Parathyroid adenoma (tissue), 2 donors: ENCODE data around the gene NDUFA8.

Experiments used
- H2AFZ ChIP-seq: fragments of 300-600 bp; sonication (generic); one replicate; pipeline ENCODE4 v1.7.0; 2017; ENCODE audit warnings: antibody characterized with exemption, mild to moderate bottlenecking
- H3K27ac ChIP-seq: fragments of 300-600 bp; sonication (generic); one replicate; pipeline ENCODE4 v1.7.0; 2017
- H3K27me3 ChIP-seq: fragments of 300-600 bp; sonication (generic); one replicate; pipeline ENCODE4 v1.7.0; 2017; ENCODE audit warnings: low read length; ENCODE audit not compliant: control insufficient read depth, insufficient read depth
- H3K36me3 ChIP-seq: fragments of 300-600 bp; sonication (generic); one replicate; pipeline ENCODE4 v1.7.0; 2017; ENCODE audit warnings: low read length; ENCODE audit not compliant: control insufficient read depth, insufficient read depth
- H3K4me1 ChIP-seq: fragments of 300-600 bp; sonication (generic); one replicate; pipeline ENCODE4 v1.7.0; 2017; ENCODE audit warnings: control low read depth
- H3K4me2 ChIP-seq: fragments of 300-600 bp; sonication (generic); one replicate; pipeline ENCODE4 v1.7.0; 2017; ENCODE audit warnings: low read length
- H3K4me3 ChIP-seq: fragments of 300-600 bp; sonication (generic); one replicate; pipeline ENCODE4 v1.7.0; 2017; ENCODE audit warnings: low read depth, low read length
- H3K79me2 ChIP-seq: fragments of 300-600 bp; sonication (generic); one replicate; pipeline ENCODE4 v1.7.0; 2017; ENCODE audit warnings: control low read depth
- H3K9ac ChIP-seq: fragments of 300-600 bp; sonication (generic); one replicate; pipeline ENCODE4 v1.7.0; 2017; ENCODE audit warnings: mild to moderate bottlenecking
- H3K9me3 ChIP-seq: fragments of 300-600 bp; sonication (generic); one replicate; pipeline ENCODE4 v1.7.0; 2017; ENCODE audit warnings: low read length; ENCODE audit not compliant: control insufficient read depth
- TF ChIP-seq, protein P1 (sequence below): fragments of 300-600 bp; sonication (generic); IDR thresholded peaks from one replicate; pipeline ENCODE4 v1.7.0; 2017; ENCODE audit warnings: antibody characterized with exemption, mild to moderate bottlenecking
- donor health status: primary hyperparathyroidism.

The NDUFA8 gene

DNA sequence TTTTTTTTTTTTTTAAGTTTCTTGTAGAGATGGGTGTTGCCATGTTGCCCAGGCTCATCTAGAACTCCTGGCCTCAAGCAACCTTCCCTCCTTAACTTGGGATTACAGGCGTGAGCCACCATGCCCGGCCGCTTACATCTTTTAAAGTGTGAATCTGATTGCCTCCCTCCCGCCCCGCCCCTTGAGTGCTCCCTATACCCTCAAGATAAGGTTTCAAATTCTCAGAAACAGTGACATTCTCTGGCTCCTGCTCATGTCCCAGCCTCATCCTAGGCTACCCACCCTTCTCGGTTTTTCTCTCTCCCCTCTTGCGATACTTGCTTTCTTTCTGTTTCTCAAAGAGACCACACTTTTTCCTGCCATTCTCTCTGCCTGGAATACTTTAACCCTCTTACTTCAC lies 12.6 kb upstream of the NDUFA8 start:
- no peaks in the 10 kb centered on the region for H3K36me3 ChIP-seq
- no peak overlapping the region for H3K9ac ChIP-seq
- H2AFZ ChIP-seq: no peak overlapping the region
- TF ChIP-seq, protein P1, sequence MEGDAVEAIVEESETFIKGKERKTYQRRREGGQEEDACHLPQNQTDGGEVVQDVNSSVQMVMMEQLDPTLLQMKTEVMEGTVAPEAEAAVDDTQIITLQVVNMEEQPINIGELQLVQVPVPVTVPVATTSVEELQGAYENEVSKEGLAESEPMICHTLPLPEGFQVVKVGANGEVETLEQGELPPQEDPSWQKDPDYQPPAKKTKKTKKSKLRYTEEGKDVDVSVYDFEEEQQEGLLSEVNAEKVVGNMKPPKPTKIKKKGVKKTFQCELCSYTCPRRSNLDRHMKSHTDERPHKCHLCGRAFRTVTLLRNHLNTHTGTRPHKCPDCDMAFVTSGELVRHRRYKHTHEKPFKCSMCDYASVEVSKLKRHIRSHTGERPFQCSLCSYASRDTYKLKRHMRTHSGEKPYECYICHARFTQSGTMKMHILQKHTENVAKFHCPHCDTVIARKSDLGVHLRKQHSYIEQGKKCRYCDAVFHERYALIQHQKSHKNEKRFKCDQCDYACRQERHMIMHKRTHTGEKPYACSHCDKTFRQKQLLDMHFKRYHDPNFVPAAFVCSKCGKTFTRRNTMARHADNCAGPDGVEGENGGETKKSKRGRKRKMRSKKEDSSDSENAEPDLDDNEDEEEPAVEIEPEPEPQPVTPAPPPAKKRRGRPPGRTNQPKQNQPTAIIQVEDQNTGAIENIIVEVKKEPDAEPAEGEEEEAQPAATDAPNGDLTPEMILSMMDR: no peak
- no peaks in the 10 kb centered on the region for H3K27me3 ChIP-seq
- no peak overlapping the region for H3K27ac ChIP-seq
- H3K4me3 ChIP-seq: no peak overlapping the region
- no peaks in the 10 kb centered on the region for H3K79me2 ChIP-seq
- H3K9me3 ChIP-seq: no peaks in the 10 kb centered on the region
- H3K4me1 ChIP-seq: no peaks in the 10 kb centered on the region
- no peak overlapping the region for H3K4me2 ChIP-seq

DNA sequence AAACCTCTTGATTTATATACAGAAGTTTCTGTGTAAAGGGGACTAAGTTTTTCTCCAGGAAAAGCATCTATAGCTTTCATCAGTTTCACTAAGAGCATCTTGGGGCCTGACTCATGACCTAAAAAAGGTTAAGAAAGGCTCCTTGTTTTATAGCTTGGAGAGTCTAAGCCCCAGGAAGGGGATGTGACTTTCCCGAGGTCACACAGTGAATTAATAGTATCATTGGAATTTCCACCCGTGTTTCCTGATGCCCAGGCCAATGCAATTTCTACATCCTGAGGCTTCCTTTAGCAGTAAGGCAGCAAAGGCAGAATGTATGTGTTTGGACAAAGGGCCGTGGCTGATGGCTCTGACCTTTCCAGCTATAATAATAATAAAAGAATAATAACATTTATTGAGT lies 8.8 kb upstream of the NDUFA8 start:
- Histone ChIP-seq H3K27me3 (no peaks in the 10 kb centered on the region), H3K27ac (no peak overlapping the region), H2AFZ (no peak overlapping the region), H3K4me1 (no peaks in the 10 kb centered on the region), H3K9ac (no peak overlapping the region), H3K9me3 (no peaks in the 10 kb centered on the region), H3K36me3 (no peaks in the 10 kb centered on the region), H3K4me3 (no peak overlapping the region), H3K4me2 (no peak overlapping the region), H3K79me2 (no peaks in the 10 kb centered on the region)
- TF ChIP-seq, protein P1: no peak

DNA sequence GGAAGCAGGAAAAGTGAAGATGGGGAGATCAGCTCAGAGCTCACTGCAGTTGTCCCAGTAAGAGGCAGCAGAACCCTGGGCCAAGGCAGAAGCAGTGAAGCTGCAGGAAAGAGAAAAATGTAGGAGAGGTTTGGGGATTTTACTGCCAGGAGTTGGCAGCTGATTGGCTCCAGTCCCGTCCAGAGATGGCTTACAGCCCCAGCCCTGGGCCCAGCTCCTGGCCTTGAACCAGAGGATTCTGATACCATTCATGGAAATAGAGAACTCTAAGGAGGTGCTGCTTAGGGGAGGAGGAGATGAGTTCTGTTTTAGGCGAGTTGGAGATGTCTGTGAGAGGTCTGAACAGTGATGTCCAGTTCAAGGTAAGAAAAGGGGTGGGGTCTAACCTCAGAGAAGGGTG lies 4.7 kb upstream of the NDUFA8 start:
- no peak overlapping the region for H3K9ac ChIP-seq
- H3K36me3 ChIP-seq: peaks cover 3% of the 10 kb centered on the region
- no peaks in the 10 kb centered on the region for H3K4me1 ChIP-seq
- H3K4me2 ChIP-seq: no peak overlapping the region
- H3K27me3 ChIP-seq: no peaks in the 10 kb centered on the region
- no peak overlapping the region for H2AFZ ChIP-seq
- TF ChIP-seq, protein P1: no peak
- peaks cover 3% of the 10 kb centered on the region for H3K79me2 ChIP-seq
- no peak overlapping the region for H3K4me3 ChIP-seq
- H3K9me3 ChIP-seq: no peaks in the 10 kb centered on the region
- no peak overlapping the region for H3K27ac ChIP-seq

DNA sequence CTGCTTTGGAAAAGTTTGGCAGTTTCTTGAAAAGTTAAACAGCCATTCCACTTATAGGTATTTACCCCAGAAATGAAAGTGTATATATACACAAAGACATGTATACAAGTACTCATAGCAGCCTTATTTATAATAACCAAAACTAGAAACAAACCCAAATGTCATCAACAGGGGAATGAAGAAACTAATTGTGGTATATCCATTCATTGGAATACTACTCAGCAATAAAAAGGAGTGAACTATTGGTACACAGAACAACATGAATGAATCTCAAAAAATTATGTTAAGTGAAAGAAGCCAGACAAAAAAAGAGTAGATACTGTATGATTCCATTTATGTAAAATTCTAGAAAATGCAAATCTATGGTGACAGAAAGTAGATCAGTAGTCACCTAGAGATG lies 2.8 kb upstream of the NDUFA8 start:
- Histone ChIP-seq H3K36me3 (peaks cover 3% of the 10 kb centered on the region), H3K27me3 (no peaks in the 10 kb centered on the region), H3K4me2 (no peak overlapping the region), H3K9ac (no peak overlapping the region), H3K27ac (no peak overlapping the region), H3K9me3 (no peaks in the 10 kb centered on the region), H3K4me3 (no peak overlapping the region), H3K4me1 (peaks cover 7% of the 10 kb centered on the region), H3K79me2 (peaks cover 15% of the 10 kb centered on the region), H2AFZ (no peak overlapping the region)
- TF ChIP-seq, protein P1: no peak

DNA sequence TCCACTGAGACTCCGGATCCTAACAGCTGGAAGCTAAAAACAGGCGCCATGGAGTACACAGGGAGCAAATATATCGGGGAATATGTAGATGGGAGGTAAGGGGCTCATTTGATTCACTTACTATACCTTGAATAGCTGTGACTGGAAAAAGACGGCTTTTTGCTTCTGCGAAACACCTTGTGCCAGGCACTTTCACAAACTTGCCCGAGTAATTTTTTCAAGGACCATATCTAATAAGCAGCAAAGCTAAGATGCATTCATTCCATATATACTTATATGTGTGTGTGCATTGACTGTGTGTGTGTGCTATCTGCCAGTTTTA lies 307 bp upstream of the NDUFA8 start:
- Histone ChIP-seq H3K4me3 (peak overlapping the region; percentile 97), H3K4me2 (peak overlapping the region; percentile 89), H3K9ac (no peak overlapping the region), H3K36me3 (peaks cover 3% of the 10 kb centered on the region), H3K27me3 (no peaks in the 10 kb centered on the region), H3K79me2 (peaks cover 15% of the 10 kb centered on the region), H3K9me3 (no peaks in the 10 kb centered on the region), H3K4me1 (peaks cover 7% of the 10 kb centered on the region), H2AFZ (peak overlapping the region; percentile 86), H3K27ac (peak overlapping the region; percentile 44)
- TF ChIP-seq, protein P1: no peak
